Body of pancreas (tissue), 4 donors: ENCODE data around the gene ZNF738.

ENCODE experiments used
- POLR2A ChIP-seq, 3 donors: fragments of 450-650 bp; IDR thresholded peaks; one replicate each; pipeline ENCODE4 v1.6.1; 2016; ENCODE audit warnings: antibody characterized with exemption in 3 of 3, mild to moderate bottlenecking in 2 of 3
- TF ChIP-seq, protein P1 (sequence below), 7 experiments: fragments of 450-650 bp in 4 of 7; fragments of 200-600 bp in 3 of 7; sonication (generic) in 3 of 7; IDR thresholded peaks; one replicate each; pipeline ENCODE4 v1.5.1; 2016 to 2019; ENCODE audit warnings: antibody characterized with exemption in 7 of 7

- TF ChIP-seq, protein P1, sequence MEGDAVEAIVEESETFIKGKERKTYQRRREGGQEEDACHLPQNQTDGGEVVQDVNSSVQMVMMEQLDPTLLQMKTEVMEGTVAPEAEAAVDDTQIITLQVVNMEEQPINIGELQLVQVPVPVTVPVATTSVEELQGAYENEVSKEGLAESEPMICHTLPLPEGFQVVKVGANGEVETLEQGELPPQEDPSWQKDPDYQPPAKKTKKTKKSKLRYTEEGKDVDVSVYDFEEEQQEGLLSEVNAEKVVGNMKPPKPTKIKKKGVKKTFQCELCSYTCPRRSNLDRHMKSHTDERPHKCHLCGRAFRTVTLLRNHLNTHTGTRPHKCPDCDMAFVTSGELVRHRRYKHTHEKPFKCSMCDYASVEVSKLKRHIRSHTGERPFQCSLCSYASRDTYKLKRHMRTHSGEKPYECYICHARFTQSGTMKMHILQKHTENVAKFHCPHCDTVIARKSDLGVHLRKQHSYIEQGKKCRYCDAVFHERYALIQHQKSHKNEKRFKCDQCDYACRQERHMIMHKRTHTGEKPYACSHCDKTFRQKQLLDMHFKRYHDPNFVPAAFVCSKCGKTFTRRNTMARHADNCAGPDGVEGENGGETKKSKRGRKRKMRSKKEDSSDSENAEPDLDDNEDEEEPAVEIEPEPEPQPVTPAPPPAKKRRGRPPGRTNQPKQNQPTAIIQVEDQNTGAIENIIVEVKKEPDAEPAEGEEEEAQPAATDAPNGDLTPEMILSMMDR (IDR thresholded peaks at IDR 0.05): no peak
- TF ChIP-seq POLR2A (IDR thresholded peaks at IDR 0.05): no peak
Observed at GRCh38 chr19:21317821-21318220, 41.0 kb upstream of the ZNF738 start.
